RWPE2 (cell line): ENCODE measurements around the gene GLIPR2.

Experiments used
- ATAC-seq: fragments of 200-7000 bp; cut with Tn5 transposase; 3 replicates; pipeline ENCODE4 v1.9.1; 2021; ENCODE audit warnings: low read depth
- DNase-seq: peaks from one replicate; pipeline ENCODE4 v3.0.0-alpha.2; 2020; ENCODE audit warnings: low spot score
- H3K27ac ChIP-seq: fragments of 450-650 bp; 2 replicates; pipeline ENCODE4 v1.5.1; 2017; ENCODE audit warnings: mild to moderate bottlenecking; ENCODE audit not compliant: poor library complexity, severe bottlenecking
- H3K27me3 ChIP-seq: fragments of 250-450 bp; sonication (Bioruptor Pico); 2 replicates; pipeline ENCODE4 v1.5.1; 2021; ENCODE audit warnings: mild to moderate bottlenecking, moderate library complexity; ENCODE audit not compliant: insufficient read depth, poor library complexity, severe bottlenecking
- H3K36me3 ChIP-seq: fragments of 250-450 bp; sonication (Bioruptor Pico); 2 replicates; pipeline ENCODE4 v1.5.1; 2020; ENCODE audit warnings: low read depth, mild to moderate bottlenecking, moderate library complexity
- H3K4me1 ChIP-seq: fragments of 250-450 bp; sonication (Bioruptor Pico); 2 replicates; pipeline ENCODE4 v1.5.1; 2021; ENCODE audit warnings: mild to moderate bottlenecking, moderate library complexity; ENCODE audit not compliant: insufficient read depth, poor library complexity, severe bottlenecking
- H3K4me3 ChIP-seq: fragments of 250-450 bp; sonication (Bioruptor Pico); 2 replicates; pipeline ENCODE4 v1.5.1; 2021; ENCODE audit warnings: mild to moderate bottlenecking, moderate library complexity; ENCODE audit not compliant: severe bottlenecking
- H3K9me3 ChIP-seq: fragments of 250-450 bp; sonication (Bioruptor Pico); 2 replicates; pipeline ENCODE4 v1.5.1; 2021; ENCODE audit warnings: mild to moderate bottlenecking, moderate library complexity; ENCODE audit not compliant: severe bottlenecking
- TF ChIP-seq, protein P1 (sequence below): fragments of 450-650 bp; IDR thresholded peaks from one replicate; pipeline ENCODE4 v1.5.1; 2017; ENCODE audit warnings: mild to moderate bottlenecking, moderate library complexity; ENCODE audit not compliant: poor library complexity, severe bottlenecking

The GLIPR2 gene

GRCh38 chr9:36101916-36102741 is 34.4 kb upstream of the GLIPR2 start:
- Histone ChIP-seq H3K4me1 (peaks cover 3% of the 10 kb centered on the region), H3K9me3 (no peaks in the 10 kb centered on the region), H3K27me3 (no peaks in the 10 kb centered on the region), H3K4me3 (no peak overlapping the region), H3K27ac (peak overlapping the region; percentile 46), H3K36me3 (no peaks in the 10 kb centered on the region)
- peak; percentile 95 for ATAC-seq
- TF ChIP-seq, protein P1, sequence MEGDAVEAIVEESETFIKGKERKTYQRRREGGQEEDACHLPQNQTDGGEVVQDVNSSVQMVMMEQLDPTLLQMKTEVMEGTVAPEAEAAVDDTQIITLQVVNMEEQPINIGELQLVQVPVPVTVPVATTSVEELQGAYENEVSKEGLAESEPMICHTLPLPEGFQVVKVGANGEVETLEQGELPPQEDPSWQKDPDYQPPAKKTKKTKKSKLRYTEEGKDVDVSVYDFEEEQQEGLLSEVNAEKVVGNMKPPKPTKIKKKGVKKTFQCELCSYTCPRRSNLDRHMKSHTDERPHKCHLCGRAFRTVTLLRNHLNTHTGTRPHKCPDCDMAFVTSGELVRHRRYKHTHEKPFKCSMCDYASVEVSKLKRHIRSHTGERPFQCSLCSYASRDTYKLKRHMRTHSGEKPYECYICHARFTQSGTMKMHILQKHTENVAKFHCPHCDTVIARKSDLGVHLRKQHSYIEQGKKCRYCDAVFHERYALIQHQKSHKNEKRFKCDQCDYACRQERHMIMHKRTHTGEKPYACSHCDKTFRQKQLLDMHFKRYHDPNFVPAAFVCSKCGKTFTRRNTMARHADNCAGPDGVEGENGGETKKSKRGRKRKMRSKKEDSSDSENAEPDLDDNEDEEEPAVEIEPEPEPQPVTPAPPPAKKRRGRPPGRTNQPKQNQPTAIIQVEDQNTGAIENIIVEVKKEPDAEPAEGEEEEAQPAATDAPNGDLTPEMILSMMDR = no peak
- DNase-seq = no peak

- H3K27ac ChIP-seq = peak overlapping the region; percentile 46
- no peaks in the 10 kb centered on the region for H3K27me3 ChIP-seq
- peaks cover 3% of the 10 kb centered on the region for H3K4me1 ChIP-seq
- no peak overlapping the region for H3K4me3 ChIP-seq
- TF ChIP-seq, protein P1 = peak; percentile 81
- H3K36me3 ChIP-seq = no peaks in the 10 kb centered on the region
- ATAC-seq (peak; percentile 71), DNase-seq (no peak)
- H3K9me3 ChIP-seq = no peaks in the 10 kb centered on the region
These were observed 33.6 kb upstream of the GLIPR2 start for GRCh38 chr9:36102742-36103495.

DNA sequence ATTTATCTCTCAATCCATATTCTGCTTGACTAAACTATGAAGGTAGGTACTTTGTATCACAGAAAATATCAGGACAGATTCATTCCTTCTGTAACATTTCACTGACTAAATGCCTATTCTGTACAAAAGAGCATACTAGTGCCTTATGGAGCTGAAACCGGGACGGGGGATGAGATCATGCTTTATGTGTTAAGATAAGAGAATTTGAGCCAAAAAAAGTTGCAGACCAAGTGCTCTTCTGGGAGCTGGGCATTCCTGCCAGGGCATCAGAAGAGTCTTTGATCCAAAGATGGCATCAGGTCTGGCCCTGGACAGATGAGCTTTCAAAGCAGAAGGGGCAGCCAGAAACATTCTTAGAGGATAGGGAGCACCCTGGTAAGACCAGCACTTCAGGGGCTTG is 27.5 kb upstream of the GLIPR2 start:
- Histone ChIP-seq H3K4me1 (no peaks in the 10 kb centered on the region), H3K4me3 (no peak overlapping the region), H3K27ac (no peak overlapping the region), H3K27me3 (no peaks in the 10 kb centered on the region), H3K9me3 (no peaks in the 10 kb centered on the region), H3K36me3 (no peaks in the 10 kb centered on the region)
- ATAC-seq (no peak), DNase-seq (no peak)
- TF ChIP-seq, protein P1 = no peak

GRCh38 chr9:36110434-36110833 is 26.1 kb upstream of the GLIPR2 start:
- TF ChIP-seq, protein P1 = peak; percentile 42
- Histone ChIP-seq H3K36me3 (no peaks in the 10 kb centered on the region), H3K4me3 (no peak overlapping the region), H3K27ac (no peak overlapping the region), H3K9me3 (no peaks in the 10 kb centered on the region), H3K4me1 (no peaks in the 10 kb centered on the region), H3K27me3 (no peaks in the 10 kb centered on the region)
- DNase-seq = no peak
- no peak for ATAC-seq
